ENCODE measurements around the gene PAXX. TPM values are rescaled to one million over a fixed set of nuclear protein-coding genes. Genes with fewer than 3 reads are reported as not detected.

PAXX gene
- total RNA-seq, 1 donor: 9.9 TPM

GRCh38 chr9:136985853-136986252 lies 6.4 kb upstream of the PAXX start:
- H3K4me3 ChIP-seq (ENCODE audit: low read depth, low read length): no peak overlapping the region
- TF ChIP-seq CTCF (IDR thresholded peaks at IDR 0.05; ENCODE audit: insufficient read depth, low read depth, low read length): no peak
- no peak for DNase-seq (ENCODE audit: low read depth)

DNA sequence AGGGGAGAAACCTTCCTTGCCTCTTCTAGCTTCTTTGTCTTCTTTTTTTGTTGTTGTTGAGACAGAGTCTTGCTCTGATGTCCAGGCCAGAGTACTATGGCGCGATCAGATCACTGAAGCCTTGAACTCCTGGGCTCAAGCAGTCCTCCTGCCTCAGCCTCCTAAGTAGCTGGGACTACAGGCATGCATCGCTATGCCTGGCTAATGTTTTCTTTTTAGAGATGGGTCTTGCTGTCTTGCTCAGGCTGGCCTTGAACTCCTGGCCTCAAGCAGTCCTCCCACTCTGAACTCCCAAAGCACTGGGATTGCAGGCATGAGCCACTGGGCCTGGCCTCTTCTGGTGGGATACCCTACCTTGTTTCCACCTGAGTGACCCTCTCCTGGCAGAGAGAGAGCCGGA lies 3.4 kb upstream of the PAXX start:
- H3K4me3 ChIP-seq (ENCODE audit: low read depth, low read length): no peak overlapping the region
- no peak for DNase-seq (ENCODE audit: low read depth)
- no peak for TF ChIP-seq CTCF (IDR thresholded peaks at IDR 0.05; ENCODE audit: insufficient read depth, low read depth, low read length)

DNA sequence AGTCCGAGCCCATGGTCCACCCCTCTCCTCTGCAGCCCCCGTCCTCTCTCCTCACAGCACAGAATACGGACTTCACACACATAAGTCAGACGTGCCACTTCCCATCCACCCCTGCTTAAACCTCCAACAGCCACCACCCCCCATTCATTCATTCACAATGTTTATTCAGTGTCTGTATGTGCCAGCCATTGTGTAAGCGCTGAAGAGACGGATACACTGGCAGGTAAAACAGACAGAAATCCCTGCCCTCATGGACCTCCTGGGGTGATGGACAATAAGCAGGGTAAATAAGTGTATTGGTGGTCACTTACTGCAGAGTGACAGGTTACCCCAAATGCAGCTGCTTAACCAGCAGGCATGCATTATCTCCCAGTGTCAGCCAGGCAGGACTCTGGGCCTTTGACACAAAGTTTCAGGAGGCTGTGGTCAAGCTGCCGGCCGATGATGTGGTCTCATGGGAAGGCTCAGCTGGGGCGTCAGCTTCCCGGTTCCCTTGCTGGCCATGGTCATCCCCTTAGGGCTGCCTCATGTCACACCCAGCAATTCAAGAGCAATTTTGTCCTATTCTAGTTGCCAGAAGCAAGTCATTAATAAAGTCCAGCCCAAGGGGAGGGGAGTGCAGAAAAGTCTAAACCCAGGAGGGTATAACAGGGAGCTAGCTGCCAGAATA lies 1.8 kb upstream of the PAXX start:
- H3K4me3 ChIP-seq (ENCODE audit: low read depth, low read length): no peak overlapping the region
- TF ChIP-seq CTCF (IDR thresholded peaks at IDR 0.05; ENCODE audit: insufficient read depth, low read depth, low read length): no peak
- no peak for DNase-seq (ENCODE audit: low read depth)

GRCh38 chr9:136992819-136993369 lies 672 bp downstream of the PAXX start:
- DNase-seq (ENCODE audit: low read depth): no peak
- H3K4me3 ChIP-seq (ENCODE audit: low read depth, low read length): peak overlapping the region; percentile 67
- TF ChIP-seq CTCF (IDR thresholded peaks at IDR 0.05; ENCODE audit: insufficient read depth, low read depth, low read length): no peak

DNA sequence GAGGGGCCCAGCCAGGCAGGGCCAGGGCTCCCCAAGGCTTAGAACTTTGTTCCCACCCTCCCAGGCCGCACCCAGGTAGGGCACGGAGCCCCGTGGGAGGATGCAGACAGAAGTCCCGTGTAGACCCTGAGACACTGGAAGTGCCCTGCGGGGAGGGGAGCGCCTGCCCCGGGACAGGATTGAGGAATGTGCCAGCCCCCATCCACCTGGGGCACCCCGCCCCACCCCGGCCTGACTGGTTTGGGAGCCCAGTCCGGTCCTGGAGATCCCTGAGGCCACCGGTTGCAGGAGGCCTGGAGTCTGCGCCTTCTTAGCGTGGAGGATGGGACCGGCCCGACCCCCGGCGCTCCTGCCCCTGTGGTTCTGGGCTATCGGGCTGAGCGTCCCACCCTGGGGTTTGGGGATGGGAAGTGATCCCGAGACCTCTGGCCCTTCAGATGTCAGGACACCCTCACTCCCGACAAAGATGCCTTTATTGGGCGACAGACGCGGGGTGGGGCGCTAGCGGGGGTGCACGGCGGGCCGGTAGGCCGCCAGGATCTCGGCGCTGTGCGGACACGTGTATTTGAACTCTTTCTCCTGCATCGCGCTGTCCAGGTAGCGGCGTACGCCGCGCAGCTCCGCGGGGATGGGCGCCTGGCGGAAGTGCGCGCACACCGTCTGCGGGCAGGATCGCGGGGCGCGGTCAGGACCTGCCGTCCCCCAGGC lies 2.1 kb downstream of the PAXX start:
- H3K4me3 ChIP-seq (ENCODE audit: low read depth, low read length): no peak overlapping the region
- TF ChIP-seq CTCF (IDR thresholded peaks at IDR 0.05; ENCODE audit: insufficient read depth, low read depth, low read length): no peak
- no peak for DNase-seq (ENCODE audit: low read depth)

DNA sequence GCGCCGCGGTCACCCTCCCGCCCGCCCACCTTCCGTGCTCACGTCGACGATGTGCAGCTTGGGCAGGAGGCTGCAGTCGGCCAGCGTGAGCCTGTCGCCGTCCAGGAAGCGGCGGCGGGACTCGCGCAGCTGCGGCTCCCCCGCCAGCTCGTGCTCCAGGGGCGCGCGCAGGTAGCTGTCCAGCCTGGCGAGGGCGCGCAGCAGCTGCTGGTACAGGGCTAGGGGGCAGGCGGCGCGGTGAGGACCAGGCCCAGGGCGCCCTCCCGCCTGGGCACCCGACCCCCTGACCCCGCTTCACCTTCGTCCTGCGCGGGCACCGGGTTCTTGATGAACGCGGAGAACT lies 2.6 kb downstream of the PAXX start:
- DNase-seq (ENCODE audit: low read depth): no peak
- no peak for TF ChIP-seq CTCF (IDR thresholded peaks at IDR 0.05; ENCODE audit: insufficient read depth, low read depth, low read length)
- no peak overlapping the region for H3K4me3 ChIP-seq (ENCODE audit: low read depth, low read length)

Data from fibroblast of villous mesenchyme (primary cell).